Neural progenitor cell (in vitro differentiated cells): ENCODE data around the gene SLC25A34. TPM values are rescaled to one million over a fixed set of nuclear protein-coding genes. Genes with fewer than 3 reads are reported as not detected.
A peak's percentile ranks its signal among the peaks of the same experiment; 100 is the strongest.

Experiments
- DNase-seq: peaks from one replicate; pipeline ENCODE4 v3.0.0-alpha.2; 2016; ENCODE audit warnings: low spot score
- H2AFZ ChIP-seq: fragments of 200-600 bp; sonication (generic); replicated peaks from 2 replicates; pipeline ENCODE4 v1.6.1; 2016; ENCODE audit warnings: antibody characterized with exemption
- H3F3A ChIP-seq: fragments of 200-600 bp; sonication (generic); 2 replicates; pipeline ENCODE4 v1.6.1; 2016; ENCODE audit warnings: antibody characterized with exemption, low read depth
- H3K27ac ChIP-seq: fragments of 200-600 bp; sonication (generic); 2 replicates; pipeline ENCODE4 v1.5.1; 2016; ENCODE audit warnings: mild to moderate bottlenecking
- H3K27me3 ChIP-seq: fragments of 200-600 bp; sonication (generic); 2 replicates; pipeline ENCODE4 v1.6.1; 2016; ENCODE audit warnings: mild to moderate bottlenecking, moderate library complexity
- H3K36me3 ChIP-seq: fragments of 200-600 bp; sonication (generic); 2 replicates; pipeline ENCODE4 v1.5.1; 2016
- H3K4me1 ChIP-seq: fragments of 200-600 bp; sonication (generic); 2 replicates; pipeline ENCODE4 v1.6.1; 2016; ENCODE audit warnings: mixed run types
- H3K4me2 ChIP-seq: fragments of 200-600 bp; sonication (generic); 2 replicates; pipeline ENCODE4 v1.6.1; 2016
- H3K4me3 ChIP-seq: fragments of 200-600 bp; sonication (generic); 2 replicates; pipeline ENCODE4 v1.5.1; 2016
- H3K79me2 ChIP-seq: fragments of 200-600 bp; sonication (generic); 2 replicates; pipeline ENCODE4 v1.6.1; 2016; ENCODE audit warnings: low read depth
- H3K9ac ChIP-seq: fragments of 200-600 bp; sonication (generic); 2 replicates; pipeline ENCODE4 v1.6.1; 2016
- H3K9me3 ChIP-seq: fragments of 200-600 bp; sonication (generic); 2 replicates; pipeline ENCODE4 v1.5.1; 2016; ENCODE audit warnings: low read depth
- H4K20me1 ChIP-seq: fragments of 200-600 bp; sonication (generic); 2 replicates; pipeline ENCODE4 v1.6.1; 2016; ENCODE audit warnings: low read depth
- H3K27ac Mint-ChIP-seq: 3 replicates; pipeline ENCODE4 v1.8.0; 2021; ENCODE audit warnings: mixed read lengths
- H3K27me3 Mint-ChIP-seq: 2 replicates; pipeline ENCODE4 v1.8.0; 2022; ENCODE audit warnings: low read depth, mild to moderate bottlenecking, inconsistent platforms, moderate library complexity, mixed read lengths; ENCODE audit not compliant: insufficient read depth
- H3K36me3 Mint-ChIP-seq: 3 replicates; pipeline ENCODE4 v1.8.0; 2021; ENCODE audit warnings: mixed read lengths
- H3K4me1 Mint-ChIP-seq: 3 replicates; pipeline ENCODE4 v1.8.0; 2021; ENCODE audit warnings: mixed read lengths
- H3K4me3 Mint-ChIP-seq: 3 replicates; pipeline ENCODE4 v1.8.0; 2021; ENCODE audit warnings: mild to moderate bottlenecking, moderate library complexity, mixed read lengths
- H3K9me3 Mint-ChIP-seq: 3 replicates; pipeline ENCODE4 v1.8.0; 2020; ENCODE audit warnings: mixed read lengths
- EZH2 ChIP-seq: fragments of 200-600 bp; sonication (generic); IDR thresholded peaks from 2 replicates; pipeline ENCODE4 v1.6.1; 2017; ENCODE audit warnings: antibody characterized with exemption, mild to moderate bottlenecking, moderate library complexity
- EZH2phosphoT487 ChIP-seq: fragments of 200-600 bp; sonication (generic); IDR thresholded peaks from 2 replicates; pipeline ENCODE4 v1.6.1; 2017; ENCODE audit warnings: antibody characterized with exemption
- total RNA-seq: library from RNA; depleted of rRNA; stranded (reverse); fragments of >200 nt; gene quantifications from 2 replicates; pipeline ENCODE4 v1.2.3, GENCODE V29; 2015; ENCODE audit warnings: low replicate concordance
- TF ChIP-seq, protein P1 (sequence below): fragments of 200-600 bp; sonication (generic); IDR thresholded peaks from 2 replicates; pipeline ENCODE4 v1.5.1; 2017; ENCODE audit warnings: antibody characterized with exemption, mild to moderate bottlenecking

Gene SLC25A34
- total RNA-seq, 1 donor from 2014 or later = 0.34 TPM

- Histone ChIP-seq H3K27ac (no peak overlapping the region), H3K27me3 (no peaks in the 10 kb centered on the region), H3K9me3 (no peaks in the 10 kb centered on the region), H3K4me1 (no peaks in the 10 kb centered on the region), H3K36me3 (no peaks in the 10 kb centered on the region), H3F3A (no peaks in the 10 kb centered on the region), H3K4me2 (no peak overlapping the region), H3K4me3 (no peak overlapping the region), H4K20me1 (peaks cover 13% of the 10 kb centered on the region), H3K79me2 (peaks cover 85% of the 10 kb centered on the region), H3K9ac (peak overlapping the region; percentile 33), H2AFZ (no peak overlapping the region)
- TF ChIP-seq EZH2 (no peak), EZH2phosphoT487 (no peak)
- TF ChIP-seq, protein P1, sequence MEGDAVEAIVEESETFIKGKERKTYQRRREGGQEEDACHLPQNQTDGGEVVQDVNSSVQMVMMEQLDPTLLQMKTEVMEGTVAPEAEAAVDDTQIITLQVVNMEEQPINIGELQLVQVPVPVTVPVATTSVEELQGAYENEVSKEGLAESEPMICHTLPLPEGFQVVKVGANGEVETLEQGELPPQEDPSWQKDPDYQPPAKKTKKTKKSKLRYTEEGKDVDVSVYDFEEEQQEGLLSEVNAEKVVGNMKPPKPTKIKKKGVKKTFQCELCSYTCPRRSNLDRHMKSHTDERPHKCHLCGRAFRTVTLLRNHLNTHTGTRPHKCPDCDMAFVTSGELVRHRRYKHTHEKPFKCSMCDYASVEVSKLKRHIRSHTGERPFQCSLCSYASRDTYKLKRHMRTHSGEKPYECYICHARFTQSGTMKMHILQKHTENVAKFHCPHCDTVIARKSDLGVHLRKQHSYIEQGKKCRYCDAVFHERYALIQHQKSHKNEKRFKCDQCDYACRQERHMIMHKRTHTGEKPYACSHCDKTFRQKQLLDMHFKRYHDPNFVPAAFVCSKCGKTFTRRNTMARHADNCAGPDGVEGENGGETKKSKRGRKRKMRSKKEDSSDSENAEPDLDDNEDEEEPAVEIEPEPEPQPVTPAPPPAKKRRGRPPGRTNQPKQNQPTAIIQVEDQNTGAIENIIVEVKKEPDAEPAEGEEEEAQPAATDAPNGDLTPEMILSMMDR = no peak
- Mint-ChIP-seq H3K27me3 (no peaks in the 10 kb centered on the region), H3K9me3 (no peaks in the 10 kb centered on the region), H3K27ac (no peak overlapping the region), H3K36me3 (peaks cover 20% of the 10 kb centered on the region), H3K4me1 (no peaks in the 10 kb centered on the region), H3K4me3 (no peak overlapping the region)
- DNase-seq = no peak
Observed at GRCh38 chr1:15691434-15692032, 44.5 kb upstream of the SLC25A34 start.

DNA sequence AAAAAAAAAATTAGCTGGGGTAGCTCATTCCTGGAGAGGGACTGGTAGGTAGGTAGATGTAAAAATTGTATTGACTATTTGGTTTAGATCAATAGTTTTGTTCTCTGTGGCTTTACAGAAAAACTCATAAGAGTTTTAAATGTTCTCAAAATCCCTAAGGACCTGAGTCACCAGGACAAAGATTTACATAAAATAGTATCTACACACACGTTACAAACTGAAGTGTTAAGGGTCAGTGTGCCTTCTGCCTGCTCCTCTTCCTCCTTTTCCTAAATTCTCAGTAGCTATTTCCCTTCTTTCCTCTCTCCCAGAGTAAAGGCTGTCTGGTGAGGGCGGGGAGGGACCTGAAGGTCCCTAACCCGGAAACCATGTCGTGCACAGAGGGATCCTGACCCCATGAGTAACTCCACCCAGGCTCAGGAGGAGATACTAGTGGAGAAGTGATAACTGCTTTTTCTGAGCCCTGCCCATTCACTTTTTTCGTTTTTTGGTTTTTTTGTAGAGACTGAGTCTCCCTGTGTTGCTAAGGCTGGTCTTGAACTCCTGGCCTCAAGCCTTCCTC is 43.9 kb upstream of the SLC25A34 start:
- Mint-ChIP-seq H3K27me3 (no peaks in the 10 kb centered on the region), H3K4me3 (no peak overlapping the region), H3K27ac (no peak overlapping the region), H3K36me3 (peaks cover 21% of the 10 kb centered on the region), H3K4me1 (no peaks in the 10 kb centered on the region), H3K9me3 (no peaks in the 10 kb centered on the region)
- Histone ChIP-seq H3K4me3 (no peak overlapping the region), H3K9me3 (no peaks in the 10 kb centered on the region), H3F3A (peaks cover 5% of the 10 kb centered on the region), H4K20me1 (peaks cover 12% of the 10 kb centered on the region), H3K79me2 (peaks cover 78% of the 10 kb centered on the region), H3K4me2 (no peak overlapping the region), H2AFZ (no peak overlapping the region), H3K4me1 (no peaks in the 10 kb centered on the region), H3K27me3 (no peaks in the 10 kb centered on the region), H3K27ac (no peak overlapping the region), H3K36me3 (no peaks in the 10 kb centered on the region), H3K9ac (no peak overlapping the region)
- TF ChIP-seq, protein P1 = no peak
- TF ChIP-seq EZH2 (no peak), EZH2phosphoT487 (no peak)
- DNase-seq = no peak

DNA sequence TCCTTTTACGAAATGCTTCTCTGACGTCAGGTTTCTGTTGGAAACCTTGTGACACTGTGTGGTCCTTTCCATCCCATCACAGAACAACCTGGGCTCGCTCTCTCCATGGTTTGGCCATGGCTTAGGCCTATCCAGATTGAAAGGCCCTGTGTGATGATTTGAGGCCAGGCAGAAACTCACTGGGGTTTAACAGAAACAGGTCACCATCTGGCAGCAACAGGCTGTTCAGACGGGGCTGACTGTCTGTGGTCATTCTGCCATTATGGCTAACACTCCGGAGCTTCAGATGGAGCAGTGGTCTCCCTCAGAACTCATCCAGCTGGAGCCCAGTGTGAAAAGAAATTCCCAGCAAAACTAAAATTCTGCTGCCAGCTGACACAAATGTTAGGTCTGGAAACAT is 42.7 kb upstream of the SLC25A34 start:
- TF ChIP-seq, protein P1 = no peak
- TF ChIP-seq EZH2 (no peak), EZH2phosphoT487 (no peak)
- no peaks in the 10 kb centered on the region for H3K27me3 Mint-ChIP-seq
- H3K4me1 Mint-ChIP-seq = no peaks in the 10 kb centered on the region
- no peak for DNase-seq
- H3K4me3 Mint-ChIP-seq = no peak overlapping the region
- H3K27me3 ChIP-seq = no peaks in the 10 kb centered on the region
- no peaks in the 10 kb centered on the region for H3K9me3 Mint-ChIP-seq
- H2AFZ ChIP-seq = no peak overlapping the region
- H3K4me1 ChIP-seq = no peaks in the 10 kb centered on the region
- no peak overlapping the region for H3K27ac ChIP-seq
- H3K9me3 ChIP-seq = no peaks in the 10 kb centered on the region
- peaks cover 15% of the 10 kb centered on the region for H3K36me3 Mint-ChIP-seq
- H3K4me2 ChIP-seq = no peak overlapping the region
- H3K9ac ChIP-seq = no peak overlapping the region
- H3K36me3 ChIP-seq = no peaks in the 10 kb centered on the region
- H4K20me1 ChIP-seq = peaks cover 12% of the 10 kb centered on the region
- no peak overlapping the region for H3K4me3 ChIP-seq
- no peak overlapping the region for H3K27ac Mint-ChIP-seq
- H3F3A ChIP-seq = peaks cover 6% of the 10 kb centered on the region
- H3K79me2 ChIP-seq = peaks cover 66% of the 10 kb centered on the region
